ENCODE results near the gene AQP5.

AQP5 gene

DNA sequence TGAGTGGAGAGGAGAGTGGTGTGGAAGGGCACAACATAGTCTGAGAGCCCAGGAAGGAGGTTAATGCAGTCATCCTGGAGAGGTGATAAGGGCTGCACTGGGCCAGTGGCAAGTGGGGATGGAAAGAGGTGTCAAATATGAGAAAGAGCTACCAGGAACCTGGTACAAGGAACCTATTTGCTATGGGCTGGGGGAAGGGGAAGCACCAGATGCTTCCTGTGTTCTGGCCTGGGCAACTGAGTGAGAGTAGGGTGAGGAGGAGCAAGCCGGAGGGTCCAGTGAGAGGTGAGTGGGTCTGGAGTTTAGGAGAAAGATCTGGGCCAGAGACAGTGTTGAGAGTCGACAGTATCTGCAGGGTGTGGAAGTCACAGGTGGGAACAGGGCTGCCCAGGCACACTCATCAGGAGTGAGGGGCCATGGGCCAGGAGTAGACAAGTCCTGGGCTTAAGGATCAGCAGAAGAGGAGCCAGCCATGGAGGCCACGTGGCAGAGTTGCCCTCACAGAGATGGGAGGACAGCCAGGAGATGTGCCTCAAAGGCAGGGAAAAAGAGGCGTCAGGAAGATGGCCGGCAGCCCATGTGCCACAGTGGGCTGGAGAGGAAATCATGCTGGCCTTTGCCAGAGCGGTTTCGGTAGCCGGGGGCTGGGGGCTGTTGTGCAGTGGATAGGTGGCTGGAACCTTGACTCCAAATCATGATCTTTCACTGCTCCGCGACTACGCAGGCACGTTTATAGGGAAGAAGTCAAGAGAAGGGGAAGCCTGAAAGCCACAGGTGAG is 8.2 kb downstream of the AQP5 start:
- Histone ChIP-seq H3K9ac (no peak overlapping the region), H3K36me3 (ENCODE audit: control insufficient read depth, insufficient read depth, low read length) (no peaks in the 10 kb centered on the region), H3K4me3 (ENCODE audit: low read depth, low read length) (no peak overlapping the region), H3K27me3 (ENCODE audit: control insufficient read depth, insufficient read depth, low read length) (no peaks in the 10 kb centered on the region), H3K9me3 (ENCODE audit: control insufficient read depth, low read length) (no peaks in the 10 kb centered on the region), H3K27ac (no peak overlapping the region), H2AFZ (no peak overlapping the region), H3K4me2 (ENCODE audit: low read length) (no peak overlapping the region), H3K79me2 (no peaks in the 10 kb centered on the region), H3K4me1 (peaks cover 4% of the 10 kb centered on the region)
- TF ChIP-seq, protein P1, sequence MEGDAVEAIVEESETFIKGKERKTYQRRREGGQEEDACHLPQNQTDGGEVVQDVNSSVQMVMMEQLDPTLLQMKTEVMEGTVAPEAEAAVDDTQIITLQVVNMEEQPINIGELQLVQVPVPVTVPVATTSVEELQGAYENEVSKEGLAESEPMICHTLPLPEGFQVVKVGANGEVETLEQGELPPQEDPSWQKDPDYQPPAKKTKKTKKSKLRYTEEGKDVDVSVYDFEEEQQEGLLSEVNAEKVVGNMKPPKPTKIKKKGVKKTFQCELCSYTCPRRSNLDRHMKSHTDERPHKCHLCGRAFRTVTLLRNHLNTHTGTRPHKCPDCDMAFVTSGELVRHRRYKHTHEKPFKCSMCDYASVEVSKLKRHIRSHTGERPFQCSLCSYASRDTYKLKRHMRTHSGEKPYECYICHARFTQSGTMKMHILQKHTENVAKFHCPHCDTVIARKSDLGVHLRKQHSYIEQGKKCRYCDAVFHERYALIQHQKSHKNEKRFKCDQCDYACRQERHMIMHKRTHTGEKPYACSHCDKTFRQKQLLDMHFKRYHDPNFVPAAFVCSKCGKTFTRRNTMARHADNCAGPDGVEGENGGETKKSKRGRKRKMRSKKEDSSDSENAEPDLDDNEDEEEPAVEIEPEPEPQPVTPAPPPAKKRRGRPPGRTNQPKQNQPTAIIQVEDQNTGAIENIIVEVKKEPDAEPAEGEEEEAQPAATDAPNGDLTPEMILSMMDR (IDR thresholded peaks at IDR 0.05) = no peak

DNA sequence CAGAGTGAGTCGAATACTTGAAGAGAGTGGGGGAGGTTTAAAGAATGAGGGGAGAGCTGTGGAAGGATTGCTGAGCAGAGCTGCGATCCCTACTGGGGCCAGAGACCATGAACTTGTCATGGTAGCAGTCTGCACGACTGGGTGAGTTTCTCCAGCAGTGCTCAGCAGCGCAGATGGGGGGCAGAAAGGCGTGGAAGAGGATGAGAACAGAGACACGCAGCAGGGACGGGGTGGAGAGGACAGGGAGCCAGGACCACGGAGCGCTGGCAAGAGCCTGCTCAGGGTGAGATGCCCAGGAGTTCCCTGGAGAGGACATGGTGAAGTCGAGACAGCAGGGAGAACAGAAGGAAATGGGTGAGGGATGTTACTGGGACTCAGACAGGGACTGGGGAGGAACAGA is 9.0 kb downstream of the AQP5 start:
- Histone ChIP-seq H3K4me2 (ENCODE audit: low read length) (no peak overlapping the region), H3K79me2 (no peaks in the 10 kb centered on the region), H3K36me3 (ENCODE audit: control insufficient read depth, insufficient read depth, low read length) (no peaks in the 10 kb centered on the region), H3K9me3 (ENCODE audit: control insufficient read depth, low read length) (no peaks in the 10 kb centered on the region), H3K4me1 (peaks cover 4% of the 10 kb centered on the region), H2AFZ (no peak overlapping the region), H3K9ac (no peak overlapping the region), H3K27ac (no peak overlapping the region), H3K27me3 (ENCODE audit: control insufficient read depth, insufficient read depth, low read length) (no peaks in the 10 kb centered on the region), H3K4me3 (ENCODE audit: low read depth, low read length) (no peak overlapping the region)
- TF ChIP-seq, protein P1 (IDR thresholded peaks at IDR 0.05) = no peak

DNA sequence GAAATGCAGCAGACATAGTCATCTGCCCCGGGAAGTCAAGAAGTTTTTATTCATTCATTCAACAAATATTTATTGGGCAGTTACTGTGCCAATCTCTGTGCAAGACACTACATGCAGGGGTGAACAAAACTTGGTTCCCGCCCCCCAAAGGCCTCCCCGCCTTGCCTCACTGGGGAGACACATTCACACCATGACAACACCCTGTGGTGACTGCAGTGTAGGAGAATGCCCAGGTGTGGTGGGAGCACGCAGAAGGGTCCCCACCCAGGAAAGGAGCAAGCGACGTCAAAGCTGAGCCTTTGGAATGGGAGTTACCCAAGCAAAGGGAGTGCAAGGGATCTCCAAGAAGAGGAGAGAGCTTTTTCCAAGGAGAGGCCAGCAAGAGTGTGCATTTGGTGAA is 9.5 kb downstream of the AQP5 start:
- no peak overlapping the region for H3K4me3 ChIP-seq (ENCODE audit: low read depth, low read length)
- H3K36me3 ChIP-seq (ENCODE audit: control insufficient read depth, insufficient read depth, low read length) = no peaks in the 10 kb centered on the region
- TF ChIP-seq, protein P1 (IDR thresholded peaks at IDR 0.05) = no peak
- no peak overlapping the region for H3K27ac ChIP-seq
- no peak overlapping the region for H3K4me2 ChIP-seq (ENCODE audit: low read length)
- H3K9me3 ChIP-seq (ENCODE audit: control insufficient read depth, low read length) = no peaks in the 10 kb centered on the region
- no peaks in the 10 kb centered on the region for H3K27me3 ChIP-seq (ENCODE audit: control insufficient read depth, insufficient read depth, low read length)
- peaks cover 4% of the 10 kb centered on the region for H3K4me1 ChIP-seq
- no peak overlapping the region for H3K9ac ChIP-seq
- H3K79me2 ChIP-seq = no peaks in the 10 kb centered on the region
- H2AFZ ChIP-seq = no peak overlapping the region

DNA sequence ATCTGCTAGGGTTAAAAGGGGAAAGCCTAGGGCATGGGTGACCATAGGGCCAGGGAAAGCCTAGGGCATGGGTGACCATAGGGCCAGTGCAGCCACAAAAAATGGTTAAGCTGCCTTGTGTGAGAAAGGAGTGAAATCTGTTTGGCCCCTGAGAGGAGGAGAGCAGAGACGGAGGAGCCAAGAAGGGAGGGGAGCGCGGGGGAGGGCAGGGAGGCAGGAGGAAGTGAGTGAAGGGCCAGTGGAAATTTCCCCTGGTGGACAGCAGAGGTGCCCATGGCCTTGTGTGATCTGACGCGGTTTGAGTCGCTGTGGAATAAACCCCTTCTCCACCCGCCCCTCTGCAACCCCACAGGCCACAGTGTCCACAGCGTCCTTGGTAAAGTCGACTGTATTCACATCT is 10.5 kb downstream of the AQP5 start:
- Histone ChIP-seq H2AFZ (no peak overlapping the region), H3K4me1 (peaks cover 4% of the 10 kb centered on the region), H3K79me2 (no peaks in the 10 kb centered on the region), H3K9me3 (ENCODE audit: control insufficient read depth, low read length) (no peaks in the 10 kb centered on the region), H3K9ac (no peak overlapping the region), H3K4me3 (ENCODE audit: low read depth, low read length) (no peak overlapping the region), H3K27me3 (ENCODE audit: control insufficient read depth, insufficient read depth, low read length) (no peaks in the 10 kb centered on the region), H3K36me3 (ENCODE audit: control insufficient read depth, insufficient read depth, low read length) (no peaks in the 10 kb centered on the region), H3K4me2 (ENCODE audit: low read length) (no peak overlapping the region), H3K27ac (no peak overlapping the region)
- TF ChIP-seq, protein P1 (IDR thresholded peaks at IDR 0.05) = no peak
